ENCODE results near the gene ETV4.

The ETV4 gene

GRCh38 chr17:43545383-43545632 is 832 bp downstream of the ETV4 start:
- DNase-seq (ENCODE audit: low read depth): no peak
- TF ChIP-seq, protein P1, sequence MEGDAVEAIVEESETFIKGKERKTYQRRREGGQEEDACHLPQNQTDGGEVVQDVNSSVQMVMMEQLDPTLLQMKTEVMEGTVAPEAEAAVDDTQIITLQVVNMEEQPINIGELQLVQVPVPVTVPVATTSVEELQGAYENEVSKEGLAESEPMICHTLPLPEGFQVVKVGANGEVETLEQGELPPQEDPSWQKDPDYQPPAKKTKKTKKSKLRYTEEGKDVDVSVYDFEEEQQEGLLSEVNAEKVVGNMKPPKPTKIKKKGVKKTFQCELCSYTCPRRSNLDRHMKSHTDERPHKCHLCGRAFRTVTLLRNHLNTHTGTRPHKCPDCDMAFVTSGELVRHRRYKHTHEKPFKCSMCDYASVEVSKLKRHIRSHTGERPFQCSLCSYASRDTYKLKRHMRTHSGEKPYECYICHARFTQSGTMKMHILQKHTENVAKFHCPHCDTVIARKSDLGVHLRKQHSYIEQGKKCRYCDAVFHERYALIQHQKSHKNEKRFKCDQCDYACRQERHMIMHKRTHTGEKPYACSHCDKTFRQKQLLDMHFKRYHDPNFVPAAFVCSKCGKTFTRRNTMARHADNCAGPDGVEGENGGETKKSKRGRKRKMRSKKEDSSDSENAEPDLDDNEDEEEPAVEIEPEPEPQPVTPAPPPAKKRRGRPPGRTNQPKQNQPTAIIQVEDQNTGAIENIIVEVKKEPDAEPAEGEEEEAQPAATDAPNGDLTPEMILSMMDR (conservative IDR thresholded peaks at IDR 0.05; ENCODE audit: low read depth, low read length): no peak
- H3K4me3 ChIP-seq (ENCODE audit: low read length): peak overlapping the region; percentile 60

- TF ChIP-seq, protein P1 (conservative IDR thresholded peaks at IDR 0.05; ENCODE audit: low read depth, low read length): peak; percentile 3
- DNase-seq (ENCODE audit: low read depth): no peak
- no peak overlapping the region for H3K4me3 ChIP-seq (ENCODE audit: low read length)
Observed at GRCh38 chr17:43543771-43544575, 2.2 kb downstream of the ETV4 start.

GRCh38 chr17:43543300-43543699 is 2.8 kb downstream of the ETV4 start:
- DNase-seq (ENCODE audit: low read depth): no peak
- TF ChIP-seq, protein P1 (conservative IDR thresholded peaks at IDR 0.05; ENCODE audit: low read depth, low read length): no peak
- H3K4me3 ChIP-seq (ENCODE audit: low read length): no peak overlapping the region

GRCh38 chr17:43542859-43543258 is 3.3 kb downstream of the ETV4 start:
- TF ChIP-seq, protein P1 (conservative IDR thresholded peaks at IDR 0.05; ENCODE audit: low read depth, low read length): no peak
- no peak for DNase-seq (ENCODE audit: low read depth)
- H3K4me3 ChIP-seq (ENCODE audit: low read length): no peak overlapping the region

GRCh38 chr17:43540821-43541674 is 5.1 kb downstream of the ETV4 start:
- no peak for DNase-seq (ENCODE audit: low read depth)
- no peak overlapping the region for H3K4me3 ChIP-seq (ENCODE audit: low read length)
- TF ChIP-seq, protein P1 (conservative IDR thresholded peaks at IDR 0.05; ENCODE audit: low read depth, low read length): no peak

- DNase-seq (ENCODE audit: low read depth): no peak
- TF ChIP-seq, protein P1 (conservative IDR thresholded peaks at IDR 0.05; ENCODE audit: low read depth, low read length): no peak
- H3K4me3 ChIP-seq (ENCODE audit: low read length): no peak overlapping the region
Observed at GRCh38 chr17:43536236-43536992, 9.7 kb downstream of the ETV4 start.
